Stimulated activated CD4-positive, alpha-beta T cell treated with anti-CD3 and anti-CD28 coated beads, Interleukin-12 subunit alpha, Interleukin-12 subunit beta, amount 100 ng/mL, for 48 hours (primary cell): ENCODE measurements around the gene CD200R1L.

Experiments used
- DNase-seq, 3 donors: peaks; one replicate each; pipeline ENCODE4 v3.0.0-alpha.2; 2020; ENCODE audit warnings: low read depth in 2 of 3, low spot score in 1 of 3

CD200R1L gene

GRCh38 chr3:112793326-112794081 is 53.2 kb downstream of the CD200R1L start:
- DNase-seq = no peak

- no peak for DNase-seq
Observed at GRCh38 chr3:112791736-112792135, 54.9 kb downstream of the CD200R1L start.

GRCh38 chr3:112789787-112790186 is 56.9 kb downstream of the CD200R1L start:
- no peak for DNase-seq

- DNase-seq = no peak
Observed at GRCh38 chr3:112786881-112787579, 59.6 kb downstream of the CD200R1L start.

- DNase-seq = no peak
Observed at GRCh38 chr3:112786002-112786590, 60.6 kb downstream of the CD200R1L start.

- no peak for DNase-seq
Observed at GRCh38 chr3:112785321-112786001, 61.2 kb downstream of the CD200R1L start.

GRCh38 chr3:112782491-112782890 is 64.2 kb downstream of the CD200R1L start:
- no peak for DNase-seq

- DNase-seq = no peak
Observed at GRCh38 chr3:112781599-112781998, 65.1 kb downstream of the CD200R1L start.

GRCh38 chr3:112779558-112780480 is 66.8 kb downstream of the CD200R1L start:
- no peak for DNase-seq

GRCh38 chr3:112779011-112779410 is 67.7 kb downstream of the CD200R1L start:
- DNase-seq = no peak

GRCh38 chr3:112778353-112778948 is 68.2 kb downstream of the CD200R1L start:
- no peak for DNase-seq

- DNase-seq = no peak
Observed at GRCh38 chr3:112777811-112778210, 68.9 kb downstream of the CD200R1L start.

- DNase-seq = no peak
Observed at GRCh38 chr3:112776836-112777235, 69.8 kb downstream of the CD200R1L start.

- no peak for DNase-seq
Observed at GRCh38 chr3:112776000-112776399, 70.7 kb downstream of the CD200R1L start.

- DNase-seq = no peak
Observed at GRCh38 chr3:112775011-112775742, 71.5 kb downstream of the CD200R1L start.

- no peak for DNase-seq
Observed at GRCh38 chr3:112774293-112774926, 72.3 kb downstream of the CD200R1L start.

- no peak for DNase-seq
Observed at GRCh38 chr3:112773864-112774263, 72.8 kb downstream of the CD200R1L start.

- no peak for DNase-seq
Observed at GRCh38 chr3:112770951-112771350, 75.7 kb downstream of the CD200R1L start.

GRCh38 chr3:112770032-112770626 is 76.5 kb downstream of the CD200R1L start:
- peak; percentile 24 to 47 (median 36) for DNase-seq
